Measurements from ENCODE around the gene UBAC2. TPM values are rescaled to one million over a fixed set of nuclear protein-coding genes. Genes with fewer than 3 reads are reported as not detected.

UBAC2 gene
- total and polyA plus RNA-seq, 2 donors (not counting 3 experiments of a cell fraction or from before 2014, with no cell fraction given): 45.7 to 54.4 TPM

DNA sequence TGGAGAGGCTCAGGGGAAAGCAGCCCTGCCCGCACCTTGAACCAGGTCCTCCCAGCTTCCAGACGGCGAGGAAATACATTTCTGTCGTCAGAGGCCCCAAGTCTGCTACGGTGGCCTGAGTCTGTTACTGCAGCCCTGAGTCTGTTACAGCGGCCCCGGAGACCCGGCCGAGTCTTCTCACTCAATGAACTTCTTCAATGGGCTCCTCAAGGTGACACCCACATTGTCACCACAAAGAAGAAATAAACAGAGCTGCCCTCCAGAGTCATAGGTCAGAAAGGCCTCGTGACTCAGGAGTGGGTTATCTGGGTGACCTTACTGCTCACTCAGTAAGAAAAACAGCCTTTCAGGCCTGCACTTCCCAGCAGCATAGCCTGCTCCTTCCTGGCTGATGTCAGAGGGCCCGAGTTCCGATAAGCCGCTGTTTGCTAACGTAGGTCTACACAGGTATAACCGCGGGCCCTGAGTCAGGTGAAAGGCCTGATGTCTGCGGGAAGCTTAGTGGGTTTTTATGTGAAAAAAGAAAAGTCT, 233.7 kb downstream of the UBAC2 start:
- intact Hi-C loops (cut with micrococcal nuclease): loop anchor here (10.0 kb wide), 1 partner anchor 230 kb away; the partner anchor contains the start of gene UBAC2
- H3K79me2 ChIP-seq (ENCODE audit: control insufficient read depth, insufficient read depth, low read length): no peaks in the 10 kb centered on the region

More for the DNA sequence above, 233.7 kb downstream of the UBAC2 start:
- peak; percentile 77 for FAIRE-seq
- H4K20me1 ChIP-seq (replicated peaks; ENCODE audit: control insufficient read depth, extremely low read depth, insufficient read depth, low read length): no peaks in the 10 kb centered on the region
- peaks cover 9% of the 10 kb centered on the region for H3K4me1 ChIP-seq (ENCODE audit: control insufficient read depth, extremely low read depth, insufficient read depth, low read length)
- peaks cover 9 to 10% of the 10 kb centered on the region in 2 experiments for H3K27me3 ChIP-seq (ENCODE audit: control insufficient read depth in 2 of 2, insufficient read depth in 2 of 2, low read length in 2 of 2)
- H3K9me3 ChIP-seq (replicated peaks; ENCODE audit: control insufficient read depth, insufficient read depth, low read length): no peaks in the 10 kb centered on the region
- CTCF ChIA-PET: interaction anchor here (0.9 to 9.0 kb wide), 6 partner anchors 46 to 258 kb away, joined by 3 to 289 read pairs (median 18); no protein-coding TSS in a partner anchor
- H3K9me1 ChIP-seq (replicated peaks; ENCODE audit: control insufficient read depth, extremely low read depth, insufficient read depth, low read length): no peaks in the 10 kb centered on the region
- H3K4me3 ChIP-seq (replicated peaks in 1 of 3; ENCODE audit: insufficient read depth in 1 of 3, low read depth in 1 of 3, low read length in 3 of 3): no peak overlapping the region
- H3K4me2 ChIP-seq (ENCODE audit: insufficient read depth, low read length): no peak overlapping the region
- dilution Hi-C loops (cut with MboI; ENCODE audit: extremely low pct_ligation_motif_present, low sequenced_read_pairs): no loop called here
- TF ChIP-seq, protein P1, sequence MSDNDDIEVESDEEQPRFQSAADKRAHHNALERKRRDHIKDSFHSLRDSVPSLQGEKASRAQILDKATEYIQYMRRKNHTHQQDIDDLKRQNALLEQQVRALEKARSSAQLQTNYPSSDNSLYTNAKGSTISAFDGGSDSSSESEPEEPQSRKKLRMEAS (IDR thresholded peaks at IDR 0.05; ENCODE audit: insufficient read depth, insufficient read length): no peak
- TF ChIP-seq FOS (IDR thresholded peaks at IDR 0.05; ENCODE audit: borderline replicate concordance, insufficient read depth, low read length) (no peak), POLR2A (IDR thresholded peaks at IDR 0.05; ENCODE audit: low read depth, low read length) (no peak), POLR2AphosphoS5 (IDR thresholded peaks at IDR 0.05; ENCODE audit: insufficient read depth, low read depth, low read length) (no peak), EZH2 (IDR thresholded peaks at IDR 0.05; ENCODE audit: borderline replicate concordance, low read depth, low read length, severe bottlenecking) (no peak), MYC (IDR thresholded peaks at IDR 0.05; ENCODE audit: low read depth, low read length) (no peak), GATA2 (IDR thresholded peaks at IDR 0.05; ENCODE audit: insufficient read depth, insufficient read length, low read depth, low read length) (no peak), JUN (IDR thresholded peaks at IDR 0.05; ENCODE audit: borderline replicate concordance, insufficient read depth, insufficient read length, low read depth) (no peak)
- TF ChIP-seq, protein P2, sequence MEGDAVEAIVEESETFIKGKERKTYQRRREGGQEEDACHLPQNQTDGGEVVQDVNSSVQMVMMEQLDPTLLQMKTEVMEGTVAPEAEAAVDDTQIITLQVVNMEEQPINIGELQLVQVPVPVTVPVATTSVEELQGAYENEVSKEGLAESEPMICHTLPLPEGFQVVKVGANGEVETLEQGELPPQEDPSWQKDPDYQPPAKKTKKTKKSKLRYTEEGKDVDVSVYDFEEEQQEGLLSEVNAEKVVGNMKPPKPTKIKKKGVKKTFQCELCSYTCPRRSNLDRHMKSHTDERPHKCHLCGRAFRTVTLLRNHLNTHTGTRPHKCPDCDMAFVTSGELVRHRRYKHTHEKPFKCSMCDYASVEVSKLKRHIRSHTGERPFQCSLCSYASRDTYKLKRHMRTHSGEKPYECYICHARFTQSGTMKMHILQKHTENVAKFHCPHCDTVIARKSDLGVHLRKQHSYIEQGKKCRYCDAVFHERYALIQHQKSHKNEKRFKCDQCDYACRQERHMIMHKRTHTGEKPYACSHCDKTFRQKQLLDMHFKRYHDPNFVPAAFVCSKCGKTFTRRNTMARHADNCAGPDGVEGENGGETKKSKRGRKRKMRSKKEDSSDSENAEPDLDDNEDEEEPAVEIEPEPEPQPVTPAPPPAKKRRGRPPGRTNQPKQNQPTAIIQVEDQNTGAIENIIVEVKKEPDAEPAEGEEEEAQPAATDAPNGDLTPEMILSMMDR (IDR thresholded peaks at IDR 0.05; ENCODE audit: extremely low read depth in 1 of 2, insufficient read depth in 1 of 2, low read depth in 1 of 2, low read length in 2 of 2): no peak
- peak overlapping the region; percentile 9 for H2AFZ ChIP-seq (ENCODE audit: low read depth, low read length)
- no peak overlapping the region for H3K27ac ChIP-seq (ENCODE audit: insufficient read depth, low read depth, low read length)
- no peak for DNase-seq (ENCODE audit: low read depth, low spot score)
- no TSS peak for BruUV-seq (replicated peaks)
- POLR2A ChIA-PET: no interaction called here
- no peak overlapping the region for H3K9ac ChIP-seq (replicated peaks; ENCODE audit: extremely low read depth, insufficient read depth, low read length)
- H3K36me3 ChIP-seq (ENCODE audit: control insufficient read depth in 2 of 2, extremely low read depth in 1 of 2, insufficient read depth in 2 of 2, low read length in 2 of 2): no peaks in the 10 kb centered on the region
